ENCODE data around the gene OCA2. TPM values are rescaled to one million over a fixed set of nuclear protein-coding genes. Genes with fewer than 3 reads are reported as not detected.

Gene OCA2
- total and polyA plus RNA-seq, 2 of the 13 experiments (the other 11 are each of a cell fraction or from before 2014, with no cell fraction given): 0.02 to 0.05 TPM

DNA sequence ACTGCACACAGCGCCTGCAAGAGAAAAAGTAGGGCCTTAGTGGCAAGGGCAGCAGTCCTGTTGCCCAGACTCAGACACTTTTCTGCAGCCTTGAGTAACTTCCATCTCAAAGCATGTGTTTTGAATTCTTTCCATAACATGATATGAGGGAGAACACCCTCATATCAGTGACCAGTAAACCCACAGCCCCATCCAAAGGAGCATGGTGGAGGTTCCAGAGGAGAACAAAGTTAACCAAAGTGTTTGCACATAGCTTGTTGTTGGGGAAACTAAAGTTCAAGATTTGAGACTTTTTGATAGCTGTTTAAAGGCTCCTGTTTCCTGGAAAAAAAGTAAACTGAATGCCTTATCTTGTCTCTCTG is 74.2 kb downstream of the OCA2 start:
- Histone ChIP-seq H3K4me2 (ENCODE audit: low read depth, low read length) (no peak overlapping the region), H3K27me3 (ENCODE audit: control insufficient read depth in 1 of 2, insufficient read depth in 2 of 2, low read length in 2 of 2) (no peaks in the 10 kb centered on the region), H3K79me2 (ENCODE audit: insufficient read depth, low read length) (no peaks in the 10 kb centered on the region), H3K27ac (ENCODE audit: extremely low read length, insufficient read depth, low read length) (no peak overlapping the region), H2AFZ (ENCODE audit: low read length) (no peak overlapping the region), H3K36me3 (replicated peaks in 1 of 2; ENCODE audit: control insufficient read depth in 1 of 2, insufficient read depth in 2 of 2, low read length in 2 of 2) (no peaks in the 10 kb centered on the region), H3K4me3 (replicated peaks in 1 of 3; ENCODE audit: insufficient read depth in 1 of 3, low read depth in 2 of 3, low read length in 3 of 3) (no peak overlapping the region), H4K20me1 (ENCODE audit: insufficient read depth, low read length) (no peaks in the 10 kb centered on the region), H3K4me1 (ENCODE audit: insufficient read depth, low read length) (peaks cover 4% of the 10 kb centered on the region; the same call in 1 of the 2 replicates), H3K9ac (ENCODE audit: insufficient read depth, low read depth, low read length) (no peak overlapping the region), H3K9me3 (ENCODE audit: low read length) (no peaks in the 10 kb centered on the region)
- intact Hi-C loops (cut with micrococcal nuclease; ENCODE audit: unreplicated experiment): no loop called here
- ATAC-seq: no peak
- in situ Hi-C loops (cut with HindIII; ENCODE audit: extremely low pct_ligation_motif_present, low pct_unique_long_range_greater_than_20kb): no loop called here
- ChIA-PET CTCF (ENCODE audit: low intra/inter-chr PET ratio, low total read pairs) (no interaction called here), POLR2A (no interaction called here)
- BruUV-seq (replicated peaks): no TSS peak
- TF ChIP-seq, protein P1, sequence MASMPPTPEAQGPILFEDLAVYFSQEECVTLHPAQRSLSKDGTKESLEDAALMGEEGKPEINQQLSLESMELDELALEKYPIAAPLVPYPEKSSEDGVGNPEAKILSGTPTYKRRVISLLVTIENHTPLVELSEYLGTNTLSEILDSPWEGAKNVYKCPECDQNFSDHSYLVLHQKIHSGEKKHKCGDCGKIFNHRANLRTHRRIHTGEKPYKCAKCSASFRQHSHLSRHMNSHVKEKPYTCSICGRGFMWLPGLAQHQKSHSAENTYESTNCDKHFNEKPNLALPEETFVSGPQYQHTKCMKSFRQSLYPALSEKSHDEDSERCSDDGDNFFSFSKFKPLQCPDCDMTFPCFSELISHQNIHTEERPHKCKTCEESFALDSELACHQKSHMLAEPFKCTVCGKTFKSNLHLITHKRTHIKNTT (CRISPR knock-in tag; IDR thresholded peaks at IDR 0.05): no peak
- TF ChIP-seq, protein P2, sequence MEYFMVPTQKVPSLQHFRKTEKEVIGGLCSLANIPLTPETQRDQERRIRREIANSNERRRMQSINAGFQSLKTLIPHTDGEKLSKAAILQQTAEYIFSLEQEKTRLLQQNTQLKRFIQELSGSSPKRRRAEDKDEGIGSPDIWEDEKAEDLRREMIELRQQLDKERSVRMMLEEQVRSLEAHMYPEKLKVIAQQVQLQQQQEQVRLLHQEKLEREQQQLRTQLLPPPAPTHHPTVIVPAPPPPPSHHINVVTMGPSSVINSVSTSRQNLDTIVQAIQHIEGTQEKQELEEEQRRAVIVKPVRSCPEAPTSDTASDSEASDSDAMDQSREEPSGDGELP (IDR thresholded peaks at IDR 0.05; ENCODE audit: borderline replicate concordance, low read depth): no peak
- TF ChIP-seq CHD2 (IDR thresholded peaks at IDR 0.05; ENCODE audit: low read depth, low read length) (no peak), JARID2 (CRISPR knock-in tag; IDR thresholded peaks at IDR 0.05; ENCODE audit: insufficient replicate concordance) (no peak), ZNF703 (CRISPR knock-in tag; IDR thresholded peaks at IDR 0.05; ENCODE audit: borderline replicate concordance) (no peak), NFE2L2 (IDR thresholded peaks at IDR 0.05; ENCODE audit: low read length) (no peak), ZKSCAN5 (CRISPR knock-in tag; IDR thresholded peaks at IDR 0.05) (no peak), TEAD3 (CRISPR knock-in tag; optimal IDR thresholded peaks at IDR 0.05; ENCODE audit: borderline replicate concordance) (no peak), KLF16 (CRISPR knock-in tag; IDR thresholded peaks at IDR 0.05) (no peak), TBP (CRISPR knock-in tag; IDR thresholded peaks at IDR 0.05) (no peak), POGZ (CRISPR knock-in tag; IDR thresholded peaks at IDR 0.05) (no peak), ZNF614 (CRISPR knock-in tag; IDR thresholded peaks at IDR 0.05; ENCODE audit: borderline replicate concordance) (no peak), PTBP1 (IDR thresholded peaks at IDR 0.05; ENCODE audit: low read depth, low read length, poor library complexity, severe bottlenecking) (no peak), ZNF501 (CRISPR knock-in tag; IDR thresholded peaks at IDR 0.05) (no peak)
- TF ChIP-seq, protein P3, sequence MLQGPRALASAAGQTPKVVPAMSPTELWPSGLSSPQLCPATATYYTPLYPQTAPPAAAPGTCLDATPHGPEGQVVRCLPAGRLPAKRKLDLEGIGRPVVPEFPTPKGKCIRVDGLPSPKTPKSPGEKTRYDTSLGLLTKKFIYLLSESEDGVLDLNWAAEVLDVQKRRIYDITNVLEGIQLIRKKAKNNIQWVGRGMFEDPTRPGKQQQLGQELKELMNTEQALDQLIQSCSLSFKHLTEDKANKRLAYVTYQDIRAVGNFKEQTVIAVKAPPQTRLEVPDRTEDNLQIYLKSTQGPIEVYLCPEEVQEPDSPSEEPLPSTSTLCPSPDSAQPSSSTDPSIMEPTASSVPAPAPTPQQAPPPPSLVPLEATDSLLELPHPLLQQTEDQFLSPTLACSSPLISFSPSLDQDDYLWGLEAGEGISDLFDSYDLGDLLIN (CRISPR knock-in tag; IDR thresholded peaks at IDR 0.05; ENCODE audit: borderline replicate concordance): no peak
- TF ChIP-seq, protein P4, sequence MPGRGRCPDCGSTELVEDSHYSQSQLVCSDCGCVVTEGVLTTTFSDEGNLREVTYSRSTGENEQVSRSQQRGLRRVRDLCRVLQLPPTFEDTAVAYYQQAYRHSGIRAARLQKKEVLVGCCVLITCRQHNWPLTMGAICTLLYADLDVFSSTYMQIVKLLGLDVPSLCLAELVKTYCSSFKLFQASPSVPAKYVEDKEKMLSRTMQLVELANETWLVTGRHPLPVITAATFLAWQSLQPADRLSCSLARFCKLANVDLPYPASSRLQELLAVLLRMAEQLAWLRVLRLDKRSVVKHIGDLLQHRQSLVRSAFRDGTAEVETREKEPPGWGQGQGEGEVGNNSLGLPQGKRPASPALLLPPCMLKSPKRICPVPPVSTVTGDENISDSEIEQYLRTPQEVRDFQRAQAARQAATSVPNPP (CRISPR knock-in tag; IDR thresholded peaks at IDR 0.05): no peak
- TF ChIP-seq, protein P5, sequence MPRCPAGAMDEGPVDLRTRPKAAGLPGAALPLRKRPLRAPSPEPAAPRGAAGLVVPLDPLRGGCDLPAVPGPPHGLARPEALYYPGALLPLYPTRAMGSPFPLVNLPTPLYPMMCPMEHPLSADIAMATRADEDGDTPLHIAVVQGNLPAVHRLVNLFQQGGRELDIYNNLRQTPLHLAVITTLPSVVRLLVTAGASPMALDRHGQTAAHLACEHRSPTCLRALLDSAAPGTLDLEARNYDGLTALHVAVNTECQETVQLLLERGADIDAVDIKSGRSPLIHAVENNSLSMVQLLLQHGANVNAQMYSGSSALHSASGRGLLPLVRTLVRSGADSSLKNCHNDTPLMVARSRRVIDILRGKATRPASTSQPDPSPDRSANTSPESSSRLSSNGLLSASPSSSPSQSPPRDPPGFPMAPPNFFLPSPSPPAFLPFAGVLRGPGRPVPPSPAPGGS (CRISPR knock-in tag; IDR thresholded peaks at IDR 0.05): no peak
- TF ChIP-seq, protein P6, sequence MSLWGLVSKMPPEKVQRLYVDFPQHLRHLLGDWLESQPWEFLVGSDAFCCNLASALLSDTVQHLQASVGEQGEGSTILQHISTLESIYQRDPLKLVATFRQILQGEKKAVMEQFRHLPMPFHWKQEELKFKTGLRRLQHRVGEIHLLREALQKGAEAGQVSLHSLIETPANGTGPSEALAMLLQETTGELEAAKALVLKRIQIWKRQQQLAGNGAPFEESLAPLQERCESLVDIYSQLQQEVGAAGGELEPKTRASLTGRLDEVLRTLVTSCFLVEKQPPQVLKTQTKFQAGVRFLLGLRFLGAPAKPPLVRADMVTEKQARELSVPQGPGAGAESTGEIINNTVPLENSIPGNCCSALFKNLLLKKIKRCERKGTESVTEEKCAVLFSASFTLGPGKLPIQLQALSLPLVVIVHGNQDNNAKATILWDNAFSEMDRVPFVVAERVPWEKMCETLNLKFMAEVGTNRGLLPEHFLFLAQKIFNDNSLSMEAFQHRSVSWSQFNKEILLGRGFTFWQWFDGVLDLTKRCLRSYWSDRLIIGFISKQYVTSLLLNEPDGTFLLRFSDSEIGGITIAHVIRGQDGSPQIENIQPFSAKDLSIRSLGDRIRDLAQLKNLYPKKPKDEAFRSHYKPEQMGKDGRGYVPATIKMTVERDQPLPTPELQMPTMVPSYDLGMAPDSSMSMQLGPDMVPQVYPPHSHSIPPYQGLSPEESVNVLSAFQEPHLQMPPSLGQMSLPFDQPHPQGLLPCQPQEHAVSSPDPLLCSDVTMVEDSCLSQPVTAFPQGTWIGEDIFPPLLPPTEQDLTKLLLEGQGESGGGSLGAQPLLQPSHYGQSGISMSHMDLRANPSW (CRISPR knock-in tag; IDR thresholded peaks at IDR 0.05; ENCODE audit: borderline replicate concordance): no peak
- WGBS (ENCODE audit: low lambda C conversion rate): no CpG with 5 or more reads among the region's 1 CpG
- no peak for DNase-seq (ENCODE audit: low spot score)
- FAIRE-seq: no peak

Measured in HepG2 (cell line).